IMR-90 (cell line): ENCODE results near the gene FOLR2.

Experiments
- CEBPB ChIP-seq: IDR thresholded peaks from 2 replicates; pipeline ENCODE4 v1.6.1; 2012; ENCODE audit warnings: low read depth, low read length, improper control_type of control experiment
- CHD1 ChIP-seq: IDR thresholded peaks from 2 replicates; pipeline ENCODE4 v1.6.1; 2012; ENCODE audit warnings: low read depth, low read length, improper control_type of control experiment
- ELK1 ChIP-seq: fragments of 150-350 bp; IDR thresholded peaks from 2 replicates; pipeline ENCODE4 v1.6.1; 2016; ENCODE audit warnings: low read depth, mild to moderate bottlenecking, low read length, moderate library complexity, borderline replicate concordance
- MAFK ChIP-seq: IDR thresholded peaks from 2 replicates; pipeline ENCODE4 v1.6.1; 2012; ENCODE audit warnings: low read depth, low read length, improper control_type of control experiment
- MXI1 ChIP-seq: IDR thresholded peaks from 2 replicates; pipeline ENCODE4 v1.6.1; 2012; ENCODE audit warnings: low read depth, mild to moderate bottlenecking, low read length, moderate library complexity, borderline replicate concordance
- NFE2L2 ChIP-seq: fragments of 150-350 bp; IDR thresholded peaks from 2 replicates; pipeline ENCODE4 v1.6.1; 2016; ENCODE audit warnings: low read depth, mild to moderate bottlenecking, low read length
- POLR2A ChIP-seq: IDR thresholded peaks from 2 replicates; pipeline ENCODE4 v1.6.1; 2012; ENCODE audit warnings: mild to moderate bottlenecking, low read depth, low read length
- RAD21 ChIP-seq: IDR thresholded peaks from 2 replicates; pipeline ENCODE4 v1.6.1; 2012; ENCODE audit warnings: low read length, improper control_type of control experiment
- RCOR1 ChIP-seq: IDR thresholded peaks from 2 replicates; pipeline ENCODE4 v1.6.1; 2012; ENCODE audit warnings: mild to moderate bottlenecking, low read length, improper control_type of control experiment; ENCODE audit not compliant: insufficient replicate concordance
- SMC3 ChIP-seq: fragments of 150-350 bp; IDR thresholded peaks from 2 replicates; pipeline ENCODE4 v1.6.1; 2016; ENCODE audit warnings: low read depth, mild to moderate bottlenecking, antibody characterized with exemption, low read length, moderate library complexity
- USF2 ChIP-seq: fragments of 150-350 bp; IDR thresholded peaks from 2 replicates; pipeline ENCODE4 v1.6.1; 2017; ENCODE audit warnings: mild to moderate bottlenecking, antibody characterized with exemption, low read length, low read depth
- TF ChIP-seq, protein P1 (sequence below): conservative IDR thresholded peaks from 2 replicates; pipeline ENCODE4 v1.5.1; 2012; ENCODE audit warnings: mild to moderate bottlenecking, low read depth, low read length, improper control_type of control experiment

- TF ChIP-seq, protein P1, sequence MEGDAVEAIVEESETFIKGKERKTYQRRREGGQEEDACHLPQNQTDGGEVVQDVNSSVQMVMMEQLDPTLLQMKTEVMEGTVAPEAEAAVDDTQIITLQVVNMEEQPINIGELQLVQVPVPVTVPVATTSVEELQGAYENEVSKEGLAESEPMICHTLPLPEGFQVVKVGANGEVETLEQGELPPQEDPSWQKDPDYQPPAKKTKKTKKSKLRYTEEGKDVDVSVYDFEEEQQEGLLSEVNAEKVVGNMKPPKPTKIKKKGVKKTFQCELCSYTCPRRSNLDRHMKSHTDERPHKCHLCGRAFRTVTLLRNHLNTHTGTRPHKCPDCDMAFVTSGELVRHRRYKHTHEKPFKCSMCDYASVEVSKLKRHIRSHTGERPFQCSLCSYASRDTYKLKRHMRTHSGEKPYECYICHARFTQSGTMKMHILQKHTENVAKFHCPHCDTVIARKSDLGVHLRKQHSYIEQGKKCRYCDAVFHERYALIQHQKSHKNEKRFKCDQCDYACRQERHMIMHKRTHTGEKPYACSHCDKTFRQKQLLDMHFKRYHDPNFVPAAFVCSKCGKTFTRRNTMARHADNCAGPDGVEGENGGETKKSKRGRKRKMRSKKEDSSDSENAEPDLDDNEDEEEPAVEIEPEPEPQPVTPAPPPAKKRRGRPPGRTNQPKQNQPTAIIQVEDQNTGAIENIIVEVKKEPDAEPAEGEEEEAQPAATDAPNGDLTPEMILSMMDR: no peak
- TF ChIP-seq POLR2A (no peak), RAD21 (no peak), NFE2L2 (no peak), MAFK (no peak), CEBPB (no peak), SMC3 (no peak), MXI1 (no peak), CHD1 (no peak), ELK1 (no peak), RCOR1 (no peak), USF2 (no peak)
These were observed 11.0 kb downstream of the FOLR2 start for GRCh38 chr11:72227316-72228228.
